Measurements from ENCODE around the gene TEP1. TPM values are rescaled to one million over a fixed set of nuclear protein-coding genes. Genes with fewer than 3 reads are reported as not detected.

TEP1 gene
- total RNA-seq, 1 donor from 2014 or later = 24.6 TPM

- no peaks in the 10 kb centered on the region for H3K4me1 ChIP-seq
- H3K36me3 ChIP-seq = peaks cover 0 to 67% of the 10 kb centered on the region in 2 donors
- H3K27me3 ChIP-seq = no peaks in the 10 kb centered on the region
- no peaks in the 10 kb centered on the region for H3K9me3 ChIP-seq
- TF ChIP-seq POLR2A (IDR thresholded peaks at IDR 0.05) (no peak), POLR2AphosphoS5 (IDR thresholded peaks at IDR 0.05; ENCODE audit: insufficient read depth in 1 of 2, low read depth in 1 of 2) (no peak), CTCF (IDR thresholded peaks at IDR 0.05) (no peak)
- intact Hi-C loops (cut with DNase I) = no loop called here
- no peak for DNase-seq (ENCODE audit: extremely low spot score in 2 of 2)
- no peak overlapping the region for H3K4me3 ChIP-seq
- no peak overlapping the region for H3K27ac ChIP-seq
These were observed 62.4 kb downstream of the TEP1 start for GRCh38 chr14:20350860-20351259.

- Histone ChIP-seq H3K36me3 (peaks cover 0 to 69% of the 10 kb centered on the region in 2 donors), H3K27me3 (no peaks in the 10 kb centered on the region), H3K4me3 (no peak overlapping the region), H3K9me3 (no peaks in the 10 kb centered on the region), H3K27ac (no peak overlapping the region), H3K4me1 (no peaks in the 10 kb centered on the region)
- TF ChIP-seq POLR2A (IDR thresholded peaks at IDR 0.05) = no peak
- no peak for TF ChIP-seq POLR2AphosphoS5 (IDR thresholded peaks at IDR 0.05; ENCODE audit: insufficient read depth in 1 of 2, low read depth in 1 of 2)
- no peak for TF ChIP-seq CTCF (IDR thresholded peaks at IDR 0.05)
- no peak for DNase-seq (ENCODE audit: extremely low spot score in 2 of 2)
- intact Hi-C loops (cut with DNase I) = no loop called here
These were observed 63.0 kb downstream of the TEP1 start for GRCh38 chr14:20350282-20350681.

- Histone ChIP-seq H3K27ac (no peak overlapping the region), H3K4me3 (no peak overlapping the region), H3K36me3 (peaks cover 0 to 54% of the 10 kb centered on the region in 2 donors), H3K9me3 (no peaks in the 10 kb centered on the region), H3K27me3 (no peaks in the 10 kb centered on the region), H3K4me1 (peaks cover 6% of the 10 kb centered on the region)
- DNase-seq (ENCODE audit: extremely low spot score in 2 of 2) = no peak
- TF ChIP-seq CTCF (IDR thresholded peaks at IDR 0.05) (no peak), POLR2A (IDR thresholded peaks at IDR 0.05) (no peak), POLR2AphosphoS5 (IDR thresholded peaks at IDR 0.05; ENCODE audit: insufficient read depth in 1 of 2, low read depth in 1 of 2) (no peak)
- intact Hi-C loops (cut with DNase I) = no loop called here
These were observed 65.6 kb downstream of the TEP1 start for GRCh38 chr14:20347747-20348146.

GRCh38 chr14:20346713-20347112 is 66.6 kb downstream of the TEP1 start:
- no peak for TF ChIP-seq CTCF (IDR thresholded peaks at IDR 0.05)
- no peak for TF ChIP-seq POLR2A (IDR thresholded peaks at IDR 0.05)
- TF ChIP-seq POLR2AphosphoS5 (IDR thresholded peaks at IDR 0.05; ENCODE audit: insufficient read depth in 1 of 2, low read depth in 1 of 2) = no peak
- H3K36me3 ChIP-seq = peaks cover 0 to 43% of the 10 kb centered on the region in 2 donors
- H3K4me1 ChIP-seq = peaks cover 6% of the 10 kb centered on the region
- no peaks in the 10 kb centered on the region for H3K9me3 ChIP-seq
- no peak overlapping the region for H3K27ac ChIP-seq
- H3K27me3 ChIP-seq = no peaks in the 10 kb centered on the region
- H3K4me3 ChIP-seq = no peak overlapping the region
- intact Hi-C loops (cut with DNase I) = no loop called here
- DNase-seq (ENCODE audit: extremely low spot score in 2 of 2) = no peak

GRCh38 chr14:20345366-20345765 is 67.9 kb downstream of the TEP1 start:
- intact Hi-C loops (cut with DNase I) = no loop called here
- no peak for DNase-seq (ENCODE audit: extremely low spot score in 2 of 2)
- Histone ChIP-seq H3K27ac (no peak overlapping the region), H3K36me3 (peaks cover 0 to 31% of the 10 kb centered on the region in 2 donors), H3K4me1 (peaks cover 6% of the 10 kb centered on the region), H3K9me3 (no peaks in the 10 kb centered on the region), H3K4me3 (no peak overlapping the region), H3K27me3 (no peaks in the 10 kb centered on the region)
- TF ChIP-seq POLR2A (IDR thresholded peaks at IDR 0.05) (no peak), CTCF (IDR thresholded peaks at IDR 0.05) (no peak), POLR2AphosphoS5 (IDR thresholded peaks at IDR 0.05; ENCODE audit: insufficient read depth in 1 of 2, low read depth in 1 of 2) (no peak)

Measured in vagina (tissue), 2 donors.